Neuronal stem cell (in vitro differentiated cells): Measurements from ENCODE around the gene GPX2.

Experiments used
- DNase-seq: peaks from one replicate; pipeline ENCODE4 v3.0.0-alpha.2; 2013; ENCODE audit warnings: low spot score
- H2AFZ ChIP-seq: one replicate; pipeline ENCODE4 v1.6.1; 2013; ENCODE audit warnings: mild to moderate bottlenecking, low read length, inconsistent platforms
- H2AK5ac ChIP-seq: 2 replicates; pipeline ENCODE4 v1.6.1; 2013; ENCODE audit warnings: low read depth, mild to moderate bottlenecking, inconsistent platforms, low read length, moderate library complexity, mixed read lengths
- H2BK120ac ChIP-seq: 2 replicates; pipeline ENCODE4 v1.6.1; 2013; ENCODE audit warnings: low read depth, mild to moderate bottlenecking, inconsistent platforms, low read length, moderate library complexity, mixed read lengths
- H2BK12ac ChIP-seq: one replicate; pipeline ENCODE4 v1.6.1; 2013; ENCODE audit warnings: low read length, inconsistent platforms
- H2BK15ac ChIP-seq: 2 replicates; pipeline ENCODE4 v1.6.1; 2013; ENCODE audit warnings: mild to moderate bottlenecking, low read length, inconsistent platforms, mixed read lengths
- H2BK5ac ChIP-seq: one replicate; pipeline ENCODE4 v1.6.1; 2013; ENCODE audit warnings: inconsistent platforms, mild to moderate bottlenecking, low read length, moderate library complexity
- H3K14ac ChIP-seq: one replicate; pipeline ENCODE4 v1.6.1; 2013; ENCODE audit warnings: low read length, inconsistent platforms
- H3K18ac ChIP-seq: 2 replicates; pipeline ENCODE4 v1.6.1; 2013; ENCODE audit warnings: low read length, inconsistent platforms
- H3K23ac ChIP-seq: 2 replicates; pipeline ENCODE4 v1.6.1; 2013; ENCODE audit warnings: low read depth, mild to moderate bottlenecking, mixed read lengths, low read length, inconsistent platforms; ENCODE audit not compliant: poor library complexity
- H3K27ac ChIP-seq: replicated peaks from 3 replicates; pipeline ENCODE4 v1.5.1; 2013; ENCODE audit warnings: low read length, inconsistent platforms
- H3K27me3 ChIP-seq, 3 experiments: 2 replicates each; pipeline ENCODE4 v1.6.1; 2013; ENCODE audit warnings: low read length in 3 of 3, mild to moderate bottlenecking in 2 of 3, inconsistent platforms in 1 of 3, low read depth in 1 of 3, mixed read lengths in 1 of 3, moderate library complexity in 1 of 3; ENCODE audit not compliant: control insufficient read depth in 3 of 3, insufficient read depth in 3 of 3
- H3K36me3 ChIP-seq, 2 donors: replicated peaks in 1 of 2; 2 replicates each; pipeline ENCODE4 v1.6.1; 2013; ENCODE audit warnings: low read length in 2 of 2; ENCODE audit not compliant: control insufficient read depth in 2 of 2, insufficient read depth in 2 of 2
- H3K4ac ChIP-seq: 2 replicates; pipeline ENCODE4 v1.6.1; 2013; ENCODE audit warnings: inconsistent platforms, mild to moderate bottlenecking, low read length, moderate library complexity
- H3K4me1 ChIP-seq, 2 donors: 1 replicate in 1 of 2; 2 replicates in 1 of 2; pipeline ENCODE4 v1.6.1; 2013; ENCODE audit warnings: low read length in 2 of 2, low read depth in 1 of 2; ENCODE audit not compliant: control insufficient read depth in 2 of 2, insufficient read depth in 1 of 2
- H3K4me2 ChIP-seq: one replicate; pipeline ENCODE4 v1.6.1; 2013; ENCODE audit warnings: mild to moderate bottlenecking, low read length, inconsistent platforms; ENCODE audit not compliant: insufficient read depth, poor library complexity, severe bottlenecking
- H3K4me3 ChIP-seq, 2 donors: 2 replicates each; pipeline ENCODE4 v1.5.1; 2013; ENCODE audit warnings: low read length in 2 of 2, mild to moderate bottlenecking in 2 of 2, inconsistent platforms in 1 of 2, moderate library complexity in 1 of 2
- H3K79me1 ChIP-seq: one replicate; pipeline ENCODE4 v1.6.1; 2013; ENCODE audit warnings: low read depth, mild to moderate bottlenecking, inconsistent platforms, low read length, moderate library complexity
- H3K9ac ChIP-seq: one replicate; pipeline ENCODE4 v1.6.1; 2013; ENCODE audit warnings: mild to moderate bottlenecking, low read depth, low read length, inconsistent platforms; ENCODE audit not compliant: poor library complexity
- H3K9me3 ChIP-seq, 2 donors: replicated peaks in 1 of 2; 2 replicates each; pipeline versions ENCODE3 to v1.6.1; 2013; ENCODE audit warnings: low read length in 2 of 2, mild to moderate bottlenecking in 2 of 2, inconsistent platforms in 1 of 2, low read depth in 1 of 2, mixed read lengths in 1 of 2, moderate library complexity in 1 of 2; ENCODE audit not compliant: control insufficient read depth in 2 of 2, insufficient read depth in 1 of 2
- H4K8ac ChIP-seq: one replicate; pipeline ENCODE4 v1.6.1; 2013; ENCODE audit warnings: low read depth, mild to moderate bottlenecking, inconsistent platforms, low read length, moderate library complexity
- H4K91ac ChIP-seq: one replicate; pipeline ENCODE4 v1.6.1; 2013; ENCODE audit warnings: low read length, low read depth, mild to moderate bottlenecking, inconsistent platforms; ENCODE audit not compliant: poor library complexity
- WGBS, 2 donors: extraction: QIAGEN DNeasy Blood & Tissue Kit; methylation state at CpG; one replicate each; pipeline ENCODE4 v1.1.7; 2013; ENCODE audit warnings: missing lambda C conversion rate in 2 of 2, mixed read lengths in 1 of 2; ENCODE audit not compliant: insufficient read length in 2 of 2, insufficient replicate concordance in 1 of 2; ENCODE audit errors: extremely low coverage in 2 of 2; 5-methylcytosine and 5-hydroxymethylcytosine counted together

GPX2 gene

GRCh38 chr14:64940336-64940910, 2.1 kb downstream of the GPX2 start:
- DNase-seq = no peak
- Histone ChIP-seq H3K9ac (no peak overlapping the region), H3K4me3 (no peak overlapping the region), H3K4me1 (peaks cover 0 to 1% of the 10 kb centered on the region in 2 donors), H2AK5ac (no peak overlapping the region), H2BK15ac (no peak overlapping the region), H2BK5ac (no peak overlapping the region), H3K27me3 (no peaks in the 10 kb centered on the region), H3K79me1 (no peaks in the 10 kb centered on the region), H3K4ac (no peak overlapping the region), H4K8ac (no peak overlapping the region), H4K91ac (no peak overlapping the region), H3K4me2 (no peak overlapping the region), H2AFZ (no peak overlapping the region), H3K36me3 (peaks cover 5 to 37% of the 10 kb centered on the region in 2 donors), H3K23ac (no peak overlapping the region), H3K14ac (no peak overlapping the region), H2BK120ac (no peak overlapping the region), H2BK12ac (no peak overlapping the region), H3K18ac (no peak overlapping the region), H3K27ac (no peak overlapping the region), H3K9me3 (no peaks in the 10 kb centered on the region)
- WGBS, 2 donors = no CpG with 5 or more reads among the region's 3 CpGs

GRCh38 chr14:64939817-64940190, 2.7 kb downstream of the GPX2 start:
- H2BK5ac ChIP-seq = no peak overlapping the region
- no CpG with 5 or more reads among the region's 3 CpGs for WGBS, 2 donors
- H3K9ac ChIP-seq = no peak overlapping the region

GRCh38 chr14:64938972-64939816, 3.4 kb downstream of the GPX2 start:
- Histone ChIP-seq H3K36me3 (peaks cover 5 to 39% of the 10 kb centered on the region in 2 donors), H3K79me1 (no peaks in the 10 kb centered on the region), H2BK120ac (no peak overlapping the region), H2BK12ac (no peak overlapping the region), H3K18ac (no peak overlapping the region), H4K91ac (no peak overlapping the region), H3K4ac (no peak overlapping the region), H3K14ac (no peak overlapping the region), H3K4me3 (no peak overlapping the region), H2AFZ (no peak overlapping the region), H2BK15ac (no peak overlapping the region), H3K27me3 (no peaks in the 10 kb centered on the region), H2BK5ac (no peak overlapping the region), H3K27ac (no peak overlapping the region), H3K9me3 (no peaks in the 10 kb centered on the region), H3K4me1 (peaks cover 0 to 1% of the 10 kb centered on the region in 2 donors), H3K23ac (no peak overlapping the region), H3K9ac (no peak overlapping the region), H3K4me2 (no peak overlapping the region), H2AK5ac (no peak overlapping the region), H4K8ac (no peak overlapping the region)
- DNase-seq = no peak
- WGBS, 2 donors = no CpG with 5 or more reads among the region's 17 CpGs

More at GRCh38 chr14:64939817-64940190, 2.7 kb downstream of the GPX2 start:
- Histone ChIP-seq H3K9me3 (no peaks in the 10 kb centered on the region), H3K18ac (no peak overlapping the region), H3K79me1 (no peaks in the 10 kb centered on the region), H3K27ac (no peak overlapping the region), H4K8ac (no peak overlapping the region), H2BK12ac (no peak overlapping the region), H3K27me3 (no peaks in the 10 kb centered on the region), H4K91ac (no peak overlapping the region), H3K23ac (no peak overlapping the region), H3K4me2 (no peak overlapping the region), H3K36me3 (peaks cover 5 to 35% of the 10 kb centered on the region in 2 donors), H2BK15ac (no peak overlapping the region), H2AFZ (no peak overlapping the region), H3K4me3 (no peak overlapping the region), H3K4ac (no peak overlapping the region), H2BK120ac (no peak overlapping the region), H3K4me1 (peaks cover 0 to 1% of the 10 kb centered on the region in 2 donors), H3K14ac (no peak overlapping the region), H2AK5ac (no peak overlapping the region)
- DNase-seq = no peak

GRCh38 chr14:64937821-64938193, 4.7 kb downstream of the GPX2 start:
- H3K9me3 ChIP-seq = no peaks in the 10 kb centered on the region
- H2BK120ac ChIP-seq = no peak overlapping the region
- H3K4ac ChIP-seq = no peak overlapping the region
- H4K8ac ChIP-seq = no peak overlapping the region
- H2AK5ac ChIP-seq = no peak overlapping the region
- H3K14ac ChIP-seq = no peak overlapping the region
- WGBS, 2 donors = no CpG with 5 or more reads among the region's 1 CpG
- no peaks in the 10 kb centered on the region for H3K79me1 ChIP-seq
- H2BK12ac ChIP-seq = no peak overlapping the region
- H3K4me3 ChIP-seq = no peak overlapping the region
- DNase-seq = no peak
- no peak overlapping the region for H3K9ac ChIP-seq
- H3K18ac ChIP-seq = no peak overlapping the region
- H2BK5ac ChIP-seq = no peak overlapping the region
- H3K23ac ChIP-seq = no peak overlapping the region
- H3K4me2 ChIP-seq = no peak overlapping the region
- no peak overlapping the region for H2AFZ ChIP-seq
- H3K27me3 ChIP-seq = no peaks in the 10 kb centered on the region
- H3K36me3 ChIP-seq = peaks cover 3 to 42% of the 10 kb centered on the region in 2 donors
- H3K4me1 ChIP-seq = peaks cover 0 to 1% of the 10 kb centered on the region in 2 donors
- no peak overlapping the region for H2BK15ac ChIP-seq
- no peak overlapping the region for H4K91ac ChIP-seq
- no peak overlapping the region for H3K27ac ChIP-seq
